NCI-H524 treated with DMSO at 0.1 percent for 48 hours (cell line): ENCODE measurements around the gene SNX1.
A peak's percentile ranks its signal among the peaks of the same experiment; 100 is the strongest.
"Not testable (repeated sequence)": the region's sequence is repeated elsewhere in the genome, so short reads cannot be mapped to it uniquely, and the experiment has no call there.

Experiments
- DNase-seq: peaks from one replicate; lab custom pipeline; 2025; lab: John Stamatoyannopoulos, UW

SNX1 gene

DNA sequence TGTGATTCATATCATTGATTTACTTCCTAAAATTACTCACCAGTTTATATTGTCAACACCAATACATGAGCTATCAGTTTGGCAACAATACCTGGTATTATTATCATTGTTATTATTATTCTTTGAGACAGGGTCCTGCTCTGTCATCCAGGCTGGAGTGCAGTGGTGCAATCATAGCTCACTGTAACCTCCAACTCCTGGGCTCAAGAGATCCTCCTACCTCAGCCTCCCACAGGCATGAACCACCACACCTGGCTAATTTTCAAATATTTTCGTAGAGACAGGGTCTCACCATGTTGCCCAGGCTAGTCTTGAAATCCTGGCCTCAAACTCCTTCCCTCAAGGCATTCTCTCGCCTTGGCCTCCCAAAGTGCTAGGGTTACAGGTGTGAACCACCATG lies 22.3 kb upstream of the SNX1 start:
- DNase-seq = not testable (repeated sequence)

DNA sequence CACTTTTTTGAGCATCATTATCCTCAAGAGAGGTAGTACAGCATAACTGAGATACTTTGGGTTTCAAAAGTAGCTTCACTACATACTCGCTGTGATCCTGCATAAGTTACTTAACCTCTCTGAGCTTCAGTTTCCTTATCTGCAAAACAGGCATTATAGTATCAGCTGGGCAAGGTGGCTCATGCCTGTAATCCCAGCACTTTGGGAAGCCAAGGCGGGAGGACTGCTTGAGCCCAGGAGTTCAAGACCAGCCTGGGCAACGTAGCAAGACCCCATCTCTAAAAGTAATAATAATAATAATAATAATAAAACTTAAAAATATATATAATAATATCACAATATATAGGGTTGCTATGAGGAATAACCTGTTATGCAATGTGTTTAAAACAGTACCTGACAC lies 13.0 kb upstream of the SNX1 start:
- no peak for DNase-seq

DNA sequence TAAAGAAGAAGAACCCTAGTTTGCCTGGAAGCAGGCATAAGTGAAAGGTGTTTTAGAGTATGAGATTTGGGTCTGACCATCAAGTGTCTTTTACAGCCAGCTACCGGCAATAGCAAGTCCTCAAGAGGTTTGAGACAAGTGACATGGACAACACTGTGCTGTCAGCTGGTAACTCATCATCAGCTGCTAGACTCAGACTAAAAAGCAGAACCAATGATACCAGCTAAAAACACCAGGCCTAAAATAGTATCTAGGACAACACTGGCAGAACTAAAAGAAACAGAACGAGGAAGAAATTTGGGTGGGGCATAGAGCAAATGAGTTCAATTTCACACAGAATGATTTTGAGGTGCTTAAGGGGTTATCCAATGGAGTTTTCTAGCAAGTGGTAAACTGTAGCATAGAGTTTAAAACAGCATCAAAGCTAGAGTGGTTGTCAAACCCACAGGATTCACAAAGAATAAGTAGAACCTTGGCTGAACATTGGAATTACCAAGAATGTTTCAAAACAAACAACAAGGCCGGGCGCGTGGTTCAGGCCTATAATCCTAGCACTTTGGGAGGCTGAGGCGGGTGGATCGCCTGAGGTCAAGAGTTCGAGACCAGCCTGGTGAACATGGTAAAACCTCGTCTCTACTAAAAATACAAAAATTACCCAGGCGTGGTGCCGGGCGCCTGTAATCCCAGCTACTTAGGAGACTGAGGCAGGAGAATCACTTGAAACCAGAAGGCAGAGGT lies 6.1 kb upstream of the SNX1 start:
- DNase-seq = no peak

DNA sequence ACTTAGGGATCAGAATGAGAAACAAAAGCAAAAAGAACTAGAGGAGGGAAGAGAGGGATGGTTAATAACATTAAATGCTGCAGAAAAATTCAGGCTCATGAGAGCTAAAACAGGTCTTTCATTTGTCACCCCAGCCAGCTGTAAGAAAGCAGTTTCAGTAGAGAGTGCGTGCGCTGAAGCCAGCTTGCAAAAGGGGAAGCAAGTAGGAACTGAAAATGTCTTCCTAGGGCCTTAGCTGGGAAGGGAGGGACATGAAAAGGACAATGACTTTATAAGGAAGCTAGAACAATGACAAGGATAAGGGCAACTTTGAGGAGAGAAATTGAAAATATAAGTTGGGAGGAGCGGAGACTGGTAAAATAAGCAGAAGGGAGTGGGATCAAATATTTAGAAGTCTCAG lies 5.3 kb upstream of the SNX1 start:
- DNase-seq = no peak

- DNase-seq = no peak
Observed at GRCh38 chr15:64092075-64092820, 3.5 kb upstream of the SNX1 start.

- no peak for DNase-seq
Observed at GRCh38 chr15:64092864-64093626, 2.7 kb upstream of the SNX1 start.

DNA sequence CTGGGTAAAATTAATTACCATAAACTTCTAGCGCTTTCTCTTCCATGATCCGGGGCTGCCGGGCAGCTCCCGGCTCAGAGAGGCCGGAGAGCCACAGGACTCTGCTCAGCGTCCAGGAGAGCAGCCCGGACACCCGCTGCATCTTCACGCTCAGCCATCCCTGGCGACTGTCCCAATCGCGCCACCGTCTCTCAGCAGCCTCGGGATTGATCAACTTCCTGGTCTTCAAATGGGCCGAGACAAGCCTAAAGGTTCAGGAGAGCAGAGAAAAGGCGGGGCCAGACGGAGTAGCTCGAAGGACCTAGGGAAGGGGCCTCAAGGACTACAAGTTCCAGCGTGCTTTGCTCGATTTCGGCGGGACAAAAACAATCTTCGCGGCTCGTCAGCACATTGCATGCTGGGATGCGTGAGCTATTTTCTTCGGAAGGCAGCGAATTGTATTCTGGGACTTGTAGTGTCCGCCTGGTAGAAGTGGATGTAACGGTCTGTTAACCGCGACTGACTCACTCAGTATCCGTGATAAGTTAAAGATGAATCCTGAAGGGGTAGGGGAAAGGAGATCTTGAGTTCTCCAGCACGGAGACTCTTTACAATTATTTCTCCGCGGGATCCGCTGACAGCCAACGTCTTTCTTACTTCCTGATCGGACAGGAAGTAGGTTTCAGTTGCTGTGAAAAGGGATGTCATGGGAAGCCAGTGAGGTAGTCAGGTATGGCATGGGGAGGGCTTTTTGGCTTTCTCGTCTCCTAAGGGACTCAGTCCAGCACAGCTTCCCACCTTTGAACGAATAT lies 2.0 kb upstream of the SNX1 start, which contains the start of gene CIAO2A:
Gene CIAO2A, minus strand, starts transcription at position 212 of the 791 bp plus-strand sequence. Its CDS starts 70 bp downstream, at position 142.
- peak; percentile 98 for DNase-seq

DNA sequence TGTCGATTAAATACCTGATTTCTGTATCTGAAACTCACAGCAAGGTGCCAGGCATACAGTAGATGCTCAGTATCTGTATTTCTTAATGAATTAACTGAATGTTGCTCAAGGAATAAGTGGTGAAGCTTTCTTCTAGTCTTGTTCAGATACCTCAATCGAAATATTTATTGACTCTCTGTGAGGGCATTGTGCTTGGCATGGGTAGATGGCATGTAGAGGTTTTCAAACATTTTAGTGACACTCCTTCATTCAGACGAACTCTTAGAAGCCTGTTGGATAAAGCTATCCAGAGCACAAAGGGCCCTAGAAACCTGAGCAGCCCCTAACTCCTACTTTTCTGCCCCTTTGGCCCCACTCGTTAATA lies 369 bp upstream of the SNX1 start:
- DNase-seq = no peak

DNA sequence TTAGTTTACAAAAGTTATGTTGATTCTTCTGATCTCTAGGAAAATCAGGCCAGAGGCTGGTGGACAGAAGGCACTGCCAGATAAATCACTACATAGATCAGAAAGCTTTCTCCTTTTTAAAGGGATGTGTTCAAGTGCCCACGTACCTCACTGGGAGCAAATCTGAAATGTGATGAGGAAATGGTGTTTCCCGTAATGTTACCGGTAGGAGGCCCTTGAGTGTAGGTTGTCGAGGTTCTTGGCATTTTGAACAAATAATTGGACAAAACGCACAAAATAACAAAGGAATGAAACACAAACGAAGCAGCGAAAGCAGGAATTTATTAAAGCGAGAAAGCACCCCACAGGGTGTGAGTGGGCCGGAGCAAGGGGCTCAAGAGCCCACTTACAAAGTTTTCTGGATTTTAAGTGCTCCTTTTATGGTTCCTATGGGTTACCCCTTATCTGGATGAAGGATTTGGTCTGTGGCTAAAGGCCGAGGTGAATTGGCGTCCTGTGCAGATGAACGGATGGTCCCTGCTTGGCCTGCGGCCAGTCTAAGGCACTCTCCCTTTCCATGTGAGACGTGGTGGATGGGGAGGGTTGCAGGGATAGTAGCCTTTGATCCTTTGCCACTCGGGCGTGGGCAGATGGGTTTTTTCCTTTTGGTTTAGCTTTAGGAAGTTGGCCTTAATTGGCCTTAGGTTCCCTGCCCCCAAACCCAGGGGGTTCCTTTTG lies 1.0 kb downstream of the SNX1 start:
- no peak for DNase-seq

- no peak for DNase-seq
Observed at GRCh38 chr15:64099379-64099778, 3.6 kb downstream of the SNX1 start.

DNA sequence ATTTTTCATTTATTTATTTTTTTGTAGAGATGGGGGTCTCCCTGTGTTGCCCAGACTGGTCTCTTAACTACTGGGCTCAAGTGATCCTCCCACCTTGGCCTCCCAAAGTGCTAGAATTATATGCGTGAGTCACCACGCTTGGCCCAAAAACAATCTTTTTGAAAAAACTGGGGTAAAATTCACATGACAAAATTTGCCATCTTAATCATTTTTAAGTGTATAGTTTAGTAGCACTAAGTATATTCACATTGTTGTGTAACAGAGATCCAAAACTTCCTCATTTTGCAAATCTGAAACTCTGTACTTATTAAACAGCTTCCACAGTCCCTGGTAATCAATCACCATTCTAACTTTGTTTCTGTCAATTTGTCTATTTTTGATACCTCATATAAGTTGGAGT lies 5.2 kb downstream of the SNX1 start:
- no peak for DNase-seq

GRCh38 chr15:64102497-64102896 lies 6.7 kb downstream of the SNX1 start:
- DNase-seq = no peak

DNA sequence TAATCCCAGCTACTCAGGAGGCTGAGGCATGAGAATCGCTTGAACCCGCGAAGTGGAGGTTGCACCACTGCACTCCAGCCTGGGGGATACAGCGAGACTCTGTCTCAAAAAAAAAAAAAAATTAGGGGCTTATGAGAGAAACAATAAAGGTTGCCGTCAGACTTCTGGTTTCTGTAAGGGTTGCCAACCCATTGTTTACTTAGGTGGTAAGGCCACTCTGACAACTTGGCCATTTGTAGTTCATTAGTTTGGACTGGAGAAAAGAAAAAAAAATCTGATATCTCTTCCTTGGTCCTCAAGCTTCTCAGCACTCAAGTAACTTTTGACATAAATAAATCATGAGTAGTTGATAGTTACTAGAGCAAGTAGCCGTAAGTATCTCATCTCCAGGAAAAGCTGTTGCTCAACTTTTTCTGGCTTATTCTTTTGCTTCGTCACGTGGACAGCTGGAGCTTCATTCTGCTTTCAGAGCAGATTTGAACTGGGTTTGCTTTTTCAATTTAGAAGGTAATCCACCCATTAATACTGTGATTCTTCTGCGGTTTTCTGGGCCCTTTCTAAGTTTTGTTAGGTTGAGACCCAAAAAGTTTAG lies 9.4 kb downstream of the SNX1 start:
- no peak for DNase-seq

- DNase-seq = no peak
Observed at GRCh38 chr15:64107337-64107736, 11.6 kb downstream of the SNX1 start.

GRCh38 chr15:64110108-64110701 lies 14.4 kb downstream of the SNX1 start:
- not testable (repeated sequence) for DNase-seq

DNA sequence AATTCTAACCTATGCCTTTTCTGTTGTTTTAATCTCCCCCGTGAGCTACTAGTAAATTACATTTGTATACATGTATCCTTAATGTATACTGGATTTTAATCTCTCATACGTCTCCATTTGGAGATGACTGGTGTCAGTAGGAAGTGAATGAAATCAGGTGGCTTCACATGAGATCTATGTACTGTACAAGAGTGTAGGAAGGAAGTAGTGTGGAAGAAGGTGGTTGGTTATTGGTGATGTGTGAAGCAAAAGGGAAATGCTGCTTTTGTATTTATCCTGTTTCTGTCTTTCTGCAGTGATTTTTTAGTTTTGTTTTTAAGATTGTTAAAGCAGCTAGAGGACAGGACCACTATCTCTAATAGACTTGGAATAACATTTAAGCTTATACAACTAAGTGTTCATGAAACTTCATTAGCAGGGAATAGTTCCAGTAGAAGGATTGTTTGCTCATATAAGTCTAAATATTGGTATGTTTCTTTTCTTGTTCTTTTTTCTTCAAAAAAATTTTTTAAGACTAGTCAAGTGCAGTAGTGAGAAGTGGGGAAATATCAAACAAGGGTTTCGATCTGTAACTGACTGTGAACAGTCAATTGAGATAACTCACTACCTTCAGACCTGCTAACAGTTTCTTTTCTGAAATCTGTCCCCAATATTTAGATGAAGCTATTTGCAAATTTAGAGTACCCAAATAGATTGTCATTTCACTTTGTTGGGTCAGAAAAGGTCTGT lies 15.3 kb downstream of the SNX1 start:
- DNase-seq = no peak

- no peak for DNase-seq
Observed at GRCh38 chr15:64111679-64112050, 15.9 kb downstream of the SNX1 start.

DNA sequence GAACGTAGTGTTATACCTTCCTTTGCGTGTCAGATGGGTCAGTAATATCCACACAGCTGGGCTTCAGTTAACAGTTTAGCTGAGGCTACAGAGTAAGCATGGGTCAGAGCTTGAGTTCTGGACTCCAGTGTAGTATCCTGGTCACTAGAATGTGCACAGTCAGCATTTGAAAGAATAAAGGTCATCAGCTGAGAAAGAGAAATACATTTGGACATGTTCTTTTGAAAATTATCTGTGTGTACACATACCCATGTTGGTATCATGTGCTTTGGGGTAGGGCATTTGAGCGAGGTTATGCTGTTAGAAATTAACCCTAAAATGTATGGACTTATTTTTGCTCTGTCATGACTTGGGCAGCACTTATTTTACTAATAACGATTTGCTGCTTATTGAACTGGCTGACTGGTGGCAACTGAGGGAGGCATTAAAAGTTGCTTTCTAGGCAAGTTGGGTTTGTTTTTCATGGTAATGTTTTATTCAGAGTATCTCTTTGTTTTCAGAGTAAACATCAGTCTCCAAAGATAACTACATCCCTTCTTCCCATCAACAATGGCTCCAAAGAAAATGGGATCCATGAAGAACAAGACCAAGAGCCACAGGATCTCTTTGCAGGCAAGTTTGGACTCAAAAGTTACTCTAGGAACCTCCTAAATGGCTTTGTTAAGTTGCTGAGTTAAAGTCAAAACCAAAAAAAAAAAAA lies 16.4 kb downstream of the SNX1 start:
- no peak for DNase-seq

DNA sequence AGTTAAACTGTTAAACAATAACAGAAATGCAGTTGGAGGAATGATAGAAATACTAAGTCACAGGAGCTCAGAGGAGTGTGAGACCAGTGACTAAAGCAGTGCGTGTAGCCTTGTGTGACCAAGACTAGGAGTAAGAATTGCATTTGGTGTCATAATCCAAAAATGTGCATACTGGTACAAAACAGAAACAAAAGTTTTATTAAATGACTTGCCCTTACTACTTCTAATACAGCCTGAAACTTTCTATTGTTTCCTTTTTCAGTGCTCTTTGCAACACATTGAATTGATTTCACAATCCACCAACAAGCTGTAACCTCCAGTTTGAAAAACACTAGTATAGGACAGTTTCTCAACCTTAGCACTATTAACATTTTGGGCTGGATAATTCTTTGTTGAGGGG lies 17.1 kb downstream of the SNX1 start:
- no peak for DNase-seq
